GM19452 (cell line): ENCODE measurements around the gene CXCL9.
"Not testable (repeated sequence)": the region's sequence is repeated elsewhere in the genome, so short reads cannot be mapped to it uniquely, and the experiment has no call there.

Experiments used
- ATAC-seq: cut with Tn5 transposase; IDR thresholded peaks from one replicate; pipeline ENCODE4 v1.9.1; 2021; ENCODE audit not compliant: unreplicated experiment

Gene CXCL9

DNA sequence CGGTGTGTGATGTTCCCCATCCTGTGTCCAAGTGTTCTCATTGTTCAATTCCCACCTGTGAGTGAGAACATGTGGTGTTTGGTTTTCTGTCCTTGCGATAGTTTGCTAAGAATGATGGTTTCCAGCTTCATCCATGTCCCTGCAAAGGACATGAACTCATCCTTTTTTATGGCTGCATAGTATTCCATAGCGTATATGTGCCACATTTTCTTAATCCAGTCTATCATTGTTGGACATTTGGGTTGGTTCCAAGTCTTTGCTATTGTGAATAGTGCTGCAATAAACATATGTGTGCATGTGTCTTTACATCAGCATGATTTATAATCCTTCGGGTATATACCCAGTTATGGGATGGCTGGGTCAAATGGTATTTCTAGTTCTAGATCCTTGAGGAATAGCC is 45.2 kb downstream of the CXCL9 start:
- not testable (repeated sequence) for ATAC-seq

DNA sequence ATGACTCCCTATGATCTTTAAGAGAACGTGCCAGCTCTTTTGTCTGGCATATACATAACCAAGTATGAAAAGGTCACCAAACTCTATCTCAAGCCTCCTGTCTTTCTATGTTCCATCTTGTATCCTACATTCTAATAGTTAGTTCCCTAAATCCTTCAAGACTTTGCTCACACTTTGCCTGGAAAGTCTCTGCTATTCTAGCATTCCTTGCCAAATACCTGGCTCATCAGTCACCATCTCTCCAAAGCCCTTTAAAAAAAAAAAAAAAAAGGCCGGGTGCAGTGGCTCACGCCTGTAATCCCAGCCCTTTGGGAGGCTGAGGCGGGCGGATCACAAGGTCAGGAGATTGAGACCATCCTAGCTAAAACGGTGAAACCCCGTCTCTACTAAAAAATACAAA is 48.8 kb downstream of the CXCL9 start:
- ATAC-seq, result not testable (repeated sequence)

DNA sequence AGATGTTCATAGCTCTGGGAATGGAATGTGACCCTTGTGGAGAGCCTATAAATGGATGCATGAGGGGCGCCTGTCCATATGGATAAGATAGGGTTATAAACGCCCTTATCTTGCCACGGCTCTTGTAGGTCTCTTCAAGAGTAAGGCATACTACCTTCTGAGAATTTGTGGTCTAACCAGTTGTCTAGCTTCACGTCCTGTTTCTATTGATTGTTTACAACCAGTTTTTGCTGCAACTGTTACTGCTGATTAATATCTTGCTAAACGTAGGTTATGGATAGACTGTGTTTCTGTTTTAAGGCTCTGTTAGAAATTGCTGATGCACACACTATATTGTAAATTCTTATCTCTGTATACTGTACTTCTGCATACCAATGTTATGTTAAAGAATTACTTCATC is 52.5 kb downstream of the CXCL9 start:
- ATAC-seq, result not testable (repeated sequence)

DNA sequence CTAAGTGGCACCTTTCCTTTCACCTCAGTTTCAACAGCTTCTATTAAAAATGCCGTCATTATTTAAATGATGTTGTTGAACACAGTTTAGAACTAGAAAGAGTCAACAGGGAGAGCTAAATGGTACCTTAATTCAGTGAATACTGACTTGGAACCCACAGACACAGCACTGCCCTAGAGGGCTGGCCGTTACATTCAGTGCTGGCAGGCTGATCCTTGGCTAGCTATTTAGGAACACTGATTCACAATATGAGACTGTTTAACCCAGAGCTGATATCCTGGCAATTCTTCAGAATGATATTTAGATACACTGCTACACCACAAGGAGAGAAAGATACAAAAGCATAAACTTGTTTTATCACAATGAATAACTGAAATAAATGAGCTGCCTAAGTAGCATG is 53.8 kb downstream of the CXCL9 start:
- ATAC-seq, result no peak
